Measurements from ENCODE around the gene LRRC51.

DNA sequence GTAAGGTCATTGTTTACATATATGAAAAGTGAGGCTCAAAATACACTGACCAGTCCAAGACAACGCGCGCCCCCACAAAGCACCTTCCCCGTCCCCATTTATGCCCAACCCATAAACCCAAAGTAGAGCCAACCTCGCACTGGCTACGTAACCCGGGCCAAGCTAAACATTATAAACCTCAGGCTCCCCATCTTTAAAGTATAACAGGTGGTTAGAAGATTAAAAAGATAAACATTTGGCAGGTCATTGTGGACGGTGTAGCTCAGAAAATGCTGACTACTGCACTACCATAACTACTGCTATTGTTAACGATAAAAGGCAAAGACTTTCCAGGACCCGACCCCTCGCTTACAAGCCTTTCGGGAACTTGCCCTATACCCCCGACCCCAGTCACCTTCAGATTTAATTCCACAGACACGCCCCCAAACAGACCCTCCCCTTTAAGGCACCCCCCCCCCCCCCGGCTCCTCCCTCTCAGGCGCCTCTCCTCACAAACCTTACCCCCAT is 778 bp upstream of the LRRC51 start:
- TF ChIP-seq POLR2A (IDR thresholded peaks at IDR 0.05; ENCODE audit: low read length): no peak
- TF ChIP-seq GATA1 (IDR thresholded peaks at IDR 0.05; ENCODE audit: low read depth, low read length): no peak

Data from erythroblast (primary cell).